ENCODE measurements around the gene BTBD3. TPM values are rescaled to one million over a fixed set of nuclear protein-coding genes. Genes with fewer than 3 reads are reported as not detected.

Gene BTBD3
- total RNA-seq, 1 donor from 2014 or later, result 12.9 TPM

DNA sequence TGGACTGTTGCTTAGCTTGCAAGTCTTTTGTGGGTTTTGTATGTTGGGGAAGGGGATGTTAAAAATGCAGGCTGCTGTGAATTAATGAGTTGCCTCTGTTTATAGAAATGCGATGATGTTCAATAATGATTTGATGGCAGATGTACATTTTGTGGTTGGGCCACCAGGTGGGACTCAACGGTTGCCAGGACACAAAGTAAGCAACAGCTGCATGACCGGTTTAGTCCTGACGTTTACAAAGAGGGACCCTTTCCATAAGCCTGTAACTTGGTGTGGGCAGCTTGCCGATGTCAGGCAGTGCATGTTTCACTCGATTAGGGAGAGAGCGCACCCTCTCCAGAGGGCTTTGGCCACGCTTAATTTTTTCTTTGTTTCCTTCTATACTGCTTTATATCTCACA lies 1.3 kb downstream of the BTBD3 start:
- H3K27ac ChIP-seq, result no peak overlapping the region
- DNase-seq (ENCODE audit: low spot score in 2 of 2), result no peak
- no peak for TF ChIP-seq CTCF (IDR thresholded peaks at IDR 0.05)
- peaks cover 6 to 11% of the 10 kb centered on the region in 2 donors for H3K36me3 ChIP-seq
- H3K4me1 ChIP-seq, result peaks cover 0 to 4% of the 10 kb centered on the region in 2 donors
- H3K4me3 ChIP-seq, result peak overlapping the region in 1 of 2 donors; percentile 44
- intact Hi-C loops (cut with DNase I), result no loop called here
- no peaks in the 10 kb centered on the region for H3K27me3 ChIP-seq
- no peaks in the 10 kb centered on the region for H3K9me3 ChIP-seq

- H3K36me3 ChIP-seq, result peaks cover 6 to 11% of the 10 kb centered on the region in 2 donors
- intact Hi-C loops (cut with DNase I), result no loop called here
- DNase-seq (ENCODE audit: low spot score in 2 of 2), result no peak
- H3K27ac ChIP-seq, result no peak overlapping the region
- H3K4me1 ChIP-seq, result peaks cover 0 to 4% of the 10 kb centered on the region in 2 donors
- H3K27me3 ChIP-seq, result no peaks in the 10 kb centered on the region
- no peak for TF ChIP-seq CTCF (IDR thresholded peaks at IDR 0.05)
- H3K9me3 ChIP-seq, result no peaks in the 10 kb centered on the region
- peak overlapping the region in 1 of 2 donors; percentile 44 for H3K4me3 ChIP-seq
Measured at GRCh38 chr20:11919581-11919980, 1.9 kb downstream of the BTBD3 start.

DNA sequence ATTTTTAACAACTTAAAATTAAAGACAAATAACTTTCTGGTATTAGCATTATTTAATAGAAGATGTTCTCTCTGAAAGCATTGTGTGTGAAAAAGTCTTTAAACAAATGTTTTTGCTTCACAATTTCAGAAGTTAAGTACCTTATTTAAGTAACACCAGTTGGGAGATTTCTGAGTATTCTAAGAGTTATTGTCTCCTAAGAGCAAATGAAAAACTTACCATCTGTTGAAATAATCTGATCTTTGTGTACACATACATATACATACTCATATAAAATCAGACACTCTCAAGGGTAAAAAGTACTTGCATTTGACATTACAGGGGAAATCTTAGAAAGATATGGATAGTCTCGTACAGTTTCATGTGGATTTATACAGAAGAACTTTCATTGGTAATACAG lies 2.4 kb downstream of the BTBD3 start:
- H3K4me3 ChIP-seq, result no peak overlapping the region
- H3K4me1 ChIP-seq, result peaks cover 0 to 4% of the 10 kb centered on the region in 2 donors
- H3K9me3 ChIP-seq, result no peaks in the 10 kb centered on the region
- no peak overlapping the region for H3K27ac ChIP-seq
- H3K27me3 ChIP-seq, result no peaks in the 10 kb centered on the region
- intact Hi-C loops (cut with DNase I), result no loop called here
- no peak for TF ChIP-seq CTCF (IDR thresholded peaks at IDR 0.05)
- peaks cover 6 to 15% of the 10 kb centered on the region in 2 donors for H3K36me3 ChIP-seq
- DNase-seq (ENCODE audit: low spot score in 2 of 2), result no peak

- no peak overlapping the region for H3K4me3 ChIP-seq
- TF ChIP-seq CTCF (IDR thresholded peaks at IDR 0.05), result no peak
- intact Hi-C loops (cut with DNase I), result no loop called here
Measured at GRCh38 chr20:11921321-11921720, 3.6 kb downstream of the BTBD3 start.

DNA sequence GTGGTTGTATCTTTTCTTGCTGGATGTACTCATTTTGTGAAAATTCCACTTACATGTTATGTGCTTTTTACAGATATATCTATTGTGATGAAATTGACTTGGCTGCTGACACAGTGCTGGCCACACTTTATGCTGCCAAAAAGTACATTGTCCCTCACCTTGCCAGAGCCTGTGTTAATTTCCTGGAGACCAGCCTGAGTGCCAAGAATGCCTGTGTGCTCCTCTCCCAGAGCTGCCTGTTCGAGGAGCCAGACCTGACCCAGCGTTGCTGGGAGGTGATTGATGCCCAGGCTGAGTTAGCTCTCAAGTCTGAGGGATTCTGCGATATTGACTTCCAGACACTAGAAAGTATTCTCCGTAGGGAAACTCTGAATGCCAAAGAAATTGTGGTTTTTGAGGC lies 4.9 kb downstream of the BTBD3 start:
- intact Hi-C loops (cut with DNase I), result no loop called here
- peaks cover 6 to 23% of the 10 kb centered on the region in 2 donors for H3K36me3 ChIP-seq
- H3K4me1 ChIP-seq, result no peaks in the 10 kb centered on the region

More at GRCh38 chr20:11921321-11921720, 3.6 kb downstream of the BTBD3 start:
- Histone ChIP-seq H3K27ac (no peak overlapping the region), H3K4me1 (peaks cover 0 to 4% of the 10 kb centered on the region in 2 donors), H3K9me3 (no peaks in the 10 kb centered on the region), H3K36me3 (peaks cover 6 to 17% of the 10 kb centered on the region in 2 donors), H3K27me3 (no peaks in the 10 kb centered on the region)
- no peak for DNase-seq (ENCODE audit: low spot score in 2 of 2)

More for the DNA sequence above, 4.9 kb downstream of the BTBD3 start:
- no peak for TF ChIP-seq CTCF (IDR thresholded peaks at IDR 0.05)
- H3K4me3 ChIP-seq, result no peak overlapping the region
- H3K27me3 ChIP-seq, result no peaks in the 10 kb centered on the region
- DNase-seq (ENCODE audit: low spot score in 2 of 2), result no peak
- H3K9me3 ChIP-seq, result no peaks in the 10 kb centered on the region
- no peak overlapping the region for H3K27ac ChIP-seq

Data from ascending aorta (tissue), 2 donors.